Stimulated activated naive CD8-positive, alpha-beta T cell treated with anti-CD3 and anti-CD28 coated beads, Interleukin-15, Interleukin-2, amounts not matched to agents 100 ng/mL and 50 ng/mL, for 24 hours (primary cell): Measurements from ENCODE around the gene BMPR2.
A peak's percentile ranks its signal among the peaks of the same experiment; 100 is the strongest.
"Not testable (repeated sequence)": the region's sequence is repeated elsewhere in the genome, so short reads cannot be mapped to it uniquely, and the experiment has no call there.

Source experiments
- H3K27ac Mint-ChIP-seq: one replicate; pipeline ENCODE4 v1.8.0; 2021; ENCODE audit warnings: mild to moderate bottlenecking, mixed read lengths
- H3K27me3 Mint-ChIP-seq: one replicate; pipeline ENCODE4 v1.8.0; 2021; ENCODE audit warnings: mixed read lengths
- H3K36me3 Mint-ChIP-seq: one replicate; pipeline ENCODE4 v1.8.0; 2021; ENCODE audit warnings: low read depth, mixed read lengths
- H3K4me1 Mint-ChIP-seq: one replicate; pipeline ENCODE4 v1.8.0; 2021; ENCODE audit warnings: low read depth, mixed read lengths
- H3K4me3 Mint-ChIP-seq: one replicate; pipeline ENCODE4 v1.8.0; 2021; ENCODE audit warnings: mild to moderate bottlenecking, mixed read lengths
- H3K9me3 Mint-ChIP-seq: one replicate; pipeline ENCODE4 v1.8.0; 2021; ENCODE audit warnings: mixed read lengths

Gene BMPR2

GRCh38 chr2:202375609-202376408, at the start of gene BMPR2:
TSS of gene BMPR2 (plus strand) at chr2:202376327. CDS start at chr2:202377475, 1,148 bp downstream.
- peak within 1 kb of the TSS; percentile 98 for H3K4me3 Mint-ChIP-seq
- H3K4me1 Mint-ChIP-seq = peaks cover 34% of the 10 kb centered on the region
- no peaks in the 10 kb centered on the region for H3K36me3 Mint-ChIP-seq
- peak within 1 kb of the TSS; percentile 95 for H3K27ac Mint-ChIP-seq
- H3K9me3 Mint-ChIP-seq = no peaks in the 10 kb centered on the region
- H3K27me3 Mint-ChIP-seq = no peaks in the 10 kb centered on the region

- H3K4me3 Mint-ChIP-seq = no peak overlapping the region
- H3K27me3 Mint-ChIP-seq = no peaks in the 10 kb centered on the region
- H3K9me3 Mint-ChIP-seq = no peaks in the 10 kb centered on the region
- H3K27ac Mint-ChIP-seq = no peak overlapping the region
- H3K36me3 Mint-ChIP-seq = peaks cover 11% of the 10 kb centered on the region
- H3K4me1 Mint-ChIP-seq = no peaks in the 10 kb centered on the region
These were observed 48.3 kb upstream of the BMPR2 start for GRCh38 chr2:202327858-202328257.

- H3K36me3 Mint-ChIP-seq = no peaks in the 10 kb centered on the region
- H3K4me3 Mint-ChIP-seq = no peak overlapping the region
- H3K27me3 Mint-ChIP-seq = no peaks in the 10 kb centered on the region
- no peaks in the 10 kb centered on the region for H3K4me1 Mint-ChIP-seq
- no peak overlapping the region for H3K27ac Mint-ChIP-seq
- no peaks in the 10 kb centered on the region for H3K9me3 Mint-ChIP-seq
These were observed 40.2 kb upstream of the BMPR2 start for GRCh38 chr2:202335791-202336467.

- H3K36me3 Mint-ChIP-seq = no peaks in the 10 kb centered on the region
- no peak overlapping the region for H3K4me3 Mint-ChIP-seq
- no peaks in the 10 kb centered on the region for H3K4me1 Mint-ChIP-seq
- H3K9me3 Mint-ChIP-seq = no peaks in the 10 kb centered on the region
- H3K27me3 Mint-ChIP-seq = no peaks in the 10 kb centered on the region
- H3K27ac Mint-ChIP-seq = no peak overlapping the region
These were observed 39.0 kb upstream of the BMPR2 start for GRCh38 chr2:202337151-202337550.

GRCh38 chr2:202337706-202338346, 38.3 kb upstream of the BMPR2 start:
- Mint-ChIP-seq H3K9me3 (no peaks in the 10 kb centered on the region), H3K36me3 (no peaks in the 10 kb centered on the region), H3K27ac (no peak overlapping the region), H3K4me3 (no peak overlapping the region), H3K27me3 (no peaks in the 10 kb centered on the region), H3K4me1 (no peaks in the 10 kb centered on the region)

GRCh38 chr2:202339071-202339870, 36.9 kb upstream of the BMPR2 start:
- no peaks in the 10 kb centered on the region for H3K27me3 Mint-ChIP-seq
- no peak overlapping the region for H3K4me3 Mint-ChIP-seq
- no peak overlapping the region for H3K27ac Mint-ChIP-seq
- H3K36me3 Mint-ChIP-seq = no peaks in the 10 kb centered on the region
- H3K4me1 Mint-ChIP-seq = no peaks in the 10 kb centered on the region
- H3K9me3 Mint-ChIP-seq = no peaks in the 10 kb centered on the region

GRCh38 chr2:202344178-202344577, 31.9 kb upstream of the BMPR2 start:
- Mint-ChIP-seq H3K9me3 (no peaks in the 10 kb centered on the region), H3K4me3 (no peak overlapping the region), H3K27ac (no peak overlapping the region), H3K27me3 (no peaks in the 10 kb centered on the region), H3K36me3 (no peaks in the 10 kb centered on the region), H3K4me1 (no peaks in the 10 kb centered on the region)

- Mint-ChIP-seq H3K27me3 (no peaks in the 10 kb centered on the region), H3K9me3 (no peaks in the 10 kb centered on the region), H3K27ac (no peak overlapping the region), H3K4me3 (no peak overlapping the region), H3K4me1 (no peaks in the 10 kb centered on the region), H3K36me3 (no peaks in the 10 kb centered on the region)
These were observed 29.9 kb upstream of the BMPR2 start for GRCh38 chr2:202346180-202346579.

GRCh38 chr2:202353430-202353829, 22.7 kb upstream of the BMPR2 start:
- Mint-ChIP-seq H3K36me3 (no peaks in the 10 kb centered on the region), H3K27ac (no peak overlapping the region), H3K9me3 (no peaks in the 10 kb centered on the region), H3K4me1 (no peaks in the 10 kb centered on the region), H3K27me3 (no peaks in the 10 kb centered on the region), H3K4me3 (no peak overlapping the region)

- Mint-ChIP-seq H3K4me1 (no peaks in the 10 kb centered on the region), H3K27ac (no peak overlapping the region), H3K27me3 (no peaks in the 10 kb centered on the region), H3K4me3 (no peak overlapping the region), H3K36me3 (no peaks in the 10 kb centered on the region), H3K9me3 (no peaks in the 10 kb centered on the region)
These were observed 20.1 kb upstream of the BMPR2 start for GRCh38 chr2:202355993-202356505.

- not testable (repeated sequence) for H3K9me3 Mint-ChIP-seq, H3K27me3 Mint-ChIP-seq, H3K27ac Mint-ChIP-seq, H3K36me3 Mint-ChIP-seq, H3K4me3 Mint-ChIP-seq, H3K4me1 Mint-ChIP-seq
These were observed 17.2 kb upstream of the BMPR2 start for GRCh38 chr2:202358924-202359323.

- Mint-ChIP-seq H3K27me3 (no peaks in the 10 kb centered on the region), H3K4me3 (no peak overlapping the region), H3K36me3 (no peaks in the 10 kb centered on the region), H3K4me1 (no peaks in the 10 kb centered on the region), H3K9me3 (no peaks in the 10 kb centered on the region), H3K27ac (no peak overlapping the region)
These were observed 15.5 kb upstream of the BMPR2 start for GRCh38 chr2:202360646-202361045.

- H3K36me3 Mint-ChIP-seq = no peaks in the 10 kb centered on the region
- no peaks in the 10 kb centered on the region for H3K27me3 Mint-ChIP-seq
- H3K9me3 Mint-ChIP-seq = no peaks in the 10 kb centered on the region
- H3K27ac Mint-ChIP-seq = no peak overlapping the region
- H3K4me3 Mint-ChIP-seq = no peak overlapping the region
- H3K4me1 Mint-ChIP-seq = no peaks in the 10 kb centered on the region
These were observed 15.0 kb upstream of the BMPR2 start for GRCh38 chr2:202361108-202361507.

GRCh38 chr2:202373490-202373889, 2.6 kb upstream of the BMPR2 start:
- no peaks in the 10 kb centered on the region for H3K27me3 Mint-ChIP-seq
- H3K4me1 Mint-ChIP-seq = peaks cover 21% of the 10 kb centered on the region
- H3K27ac Mint-ChIP-seq = no peak overlapping the region
- H3K9me3 Mint-ChIP-seq = no peaks in the 10 kb centered on the region
- peak overlapping the region; percentile 39 for H3K4me3 Mint-ChIP-seq
- no peaks in the 10 kb centered on the region for H3K36me3 Mint-ChIP-seq
